Lung microvascular endothelial cell (primary cell): ENCODE results near the gene GALNT7. TPM values are rescaled to one million over a fixed set of nuclear protein-coding genes. Genes with fewer than 3 reads are reported as not detected.

ENCODE experiments used
- DNase-seq, 2 donors: peaks; one replicate each; pipeline versions ENCODE4 v3.0.0 to v3.0.0-alpha.2; 2010; ENCODE audit warnings: low read depth in 2 of 2
- total RNA-seq: library from RNA; depleted of rRNA; stranded (reverse); fragments of >200 nt; gene quantifications from 2 replicates; pipeline ENCODE4 v1.2.1, GENCODE V29; 2014

Gene GALNT7
- total RNA-seq, 1 donor from 2014 or later, result 14.7 TPM

DNA sequence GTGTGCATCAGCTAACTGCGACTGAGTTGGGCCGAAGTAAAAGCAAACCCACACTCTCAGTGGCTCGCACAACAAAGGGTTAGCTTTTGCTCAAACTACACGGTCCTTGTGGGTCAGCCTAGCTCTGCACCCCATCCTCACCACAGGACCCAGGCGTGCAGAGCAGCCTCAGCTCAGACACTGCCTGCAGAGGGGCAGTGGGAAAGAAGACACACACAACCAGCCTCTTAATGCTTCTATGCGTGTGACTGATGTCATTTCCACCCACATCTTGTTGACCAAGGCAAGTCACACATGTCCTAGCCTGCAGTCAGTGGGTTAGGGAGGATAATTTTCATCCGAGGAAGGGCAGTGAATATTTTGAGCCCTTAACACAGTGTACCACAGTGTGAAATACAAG lies 125.1 kb downstream of the GALNT7 start:
- no peak for DNase-seq

DNA sequence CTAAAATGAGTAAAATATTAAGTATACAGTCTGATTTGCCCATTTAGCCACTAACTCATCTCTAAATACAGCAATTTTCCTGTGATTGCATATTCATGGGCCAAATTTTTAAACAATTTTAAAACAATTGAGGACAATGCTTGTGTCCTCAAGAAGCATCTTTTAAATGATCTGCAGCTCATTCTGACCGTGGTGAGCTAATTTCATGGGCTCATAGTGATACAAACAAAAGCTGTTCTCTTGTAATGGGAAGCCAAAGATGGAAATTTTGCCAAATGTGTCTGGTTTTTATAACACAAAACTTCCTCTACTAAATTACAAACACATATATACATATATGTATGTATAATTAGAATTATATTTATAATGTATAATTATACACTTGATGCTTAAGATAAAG lies 125.8 kb downstream of the GALNT7 start:
- no peak for DNase-seq

DNA sequence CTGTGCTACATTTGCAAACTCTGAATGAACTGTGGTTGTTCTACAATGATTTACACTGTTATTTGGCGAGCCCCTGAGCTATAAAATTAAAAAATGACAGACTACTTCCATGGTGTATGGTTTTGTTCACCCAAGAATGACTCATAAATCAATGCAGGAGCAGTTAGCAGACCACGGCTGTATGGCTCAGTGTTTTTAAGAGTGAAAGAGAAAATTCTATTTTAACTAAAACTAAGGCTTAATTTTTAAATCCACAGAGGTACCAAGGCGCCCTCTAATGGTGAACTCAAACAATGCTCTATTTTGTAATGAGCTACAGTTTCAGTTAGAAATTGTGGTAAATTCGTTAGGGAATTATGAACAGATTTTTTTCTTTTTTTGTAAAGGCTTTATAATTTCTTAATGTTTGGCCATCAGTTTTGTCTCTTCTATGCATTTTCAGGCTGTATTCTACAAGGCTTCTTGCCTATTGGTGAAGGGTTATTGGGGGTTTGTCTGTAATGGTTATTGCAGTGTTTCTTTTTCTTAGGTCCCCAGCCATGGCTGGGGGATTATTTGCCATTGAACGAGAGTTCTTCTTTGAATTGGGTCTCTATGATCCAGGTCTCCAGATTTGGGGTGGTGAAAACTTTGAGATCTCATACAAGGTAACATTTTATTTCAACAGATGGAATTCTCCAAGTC lies 133.0 kb downstream of the GALNT7 start:
- DNase-seq, result peak; percentile 37 to 44

DNA sequence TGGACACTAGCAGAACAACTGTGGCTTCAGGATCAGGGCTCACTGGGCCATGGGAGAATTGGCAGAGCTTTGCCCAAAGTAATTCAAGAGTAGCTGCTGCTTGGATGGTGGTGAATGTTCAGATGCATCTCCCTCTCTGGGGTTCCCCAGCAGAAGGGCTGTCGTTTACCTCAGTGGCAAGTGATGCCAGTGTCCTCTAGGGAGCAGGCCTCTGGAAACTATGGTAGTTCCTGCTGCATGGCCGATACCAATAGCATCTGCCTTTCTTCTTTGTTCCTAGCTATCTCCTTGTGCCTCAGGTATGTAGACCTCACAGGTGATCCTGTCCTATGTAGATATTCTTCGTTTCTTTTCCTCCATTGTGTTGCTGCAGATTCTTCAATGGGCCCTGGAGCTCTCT lies 139.2 kb downstream of the GALNT7 start:
- DNase-seq, result no peak

DNA sequence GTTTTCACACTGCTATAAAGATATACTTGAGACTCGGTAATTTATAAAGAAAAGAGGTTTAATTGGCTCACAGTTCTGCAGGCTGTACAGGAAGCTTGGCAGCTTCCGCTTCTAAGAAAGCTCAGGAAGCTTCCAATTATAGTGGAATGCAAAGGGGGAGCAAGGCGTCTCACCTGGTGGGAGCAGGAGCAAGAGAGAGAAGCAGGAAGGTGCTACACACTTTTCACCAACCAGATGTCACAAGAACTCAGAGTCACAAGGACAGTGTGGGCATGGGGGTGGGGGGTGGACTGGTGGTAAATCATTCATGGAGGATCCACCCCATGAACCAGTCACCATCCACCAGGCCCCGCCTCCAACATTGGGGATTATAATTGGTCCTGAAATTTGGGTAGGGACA lies 142.8 kb downstream of the GALNT7 start:
- DNase-seq, result no peak

DNA sequence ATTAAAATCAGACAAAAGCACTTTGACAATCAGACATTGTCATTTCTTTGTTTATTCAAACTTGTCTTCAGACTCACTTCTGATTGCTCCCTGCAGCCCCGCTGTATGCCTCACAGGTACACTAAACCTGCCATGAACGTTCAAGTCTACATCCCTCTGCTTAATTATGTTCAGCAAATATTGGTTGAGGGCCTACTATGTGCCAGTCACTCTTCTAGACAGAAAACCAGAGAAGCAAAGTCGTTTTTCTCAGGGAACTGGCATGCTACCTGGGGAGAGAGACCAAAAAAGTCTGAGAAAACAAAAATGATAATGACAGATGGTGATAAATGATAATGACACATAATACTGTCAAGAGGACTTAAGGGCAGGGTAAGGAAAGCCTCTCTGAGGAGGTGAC lies 146.1 kb downstream of the GALNT7 start:
- DNase-seq, result no peak

DNA sequence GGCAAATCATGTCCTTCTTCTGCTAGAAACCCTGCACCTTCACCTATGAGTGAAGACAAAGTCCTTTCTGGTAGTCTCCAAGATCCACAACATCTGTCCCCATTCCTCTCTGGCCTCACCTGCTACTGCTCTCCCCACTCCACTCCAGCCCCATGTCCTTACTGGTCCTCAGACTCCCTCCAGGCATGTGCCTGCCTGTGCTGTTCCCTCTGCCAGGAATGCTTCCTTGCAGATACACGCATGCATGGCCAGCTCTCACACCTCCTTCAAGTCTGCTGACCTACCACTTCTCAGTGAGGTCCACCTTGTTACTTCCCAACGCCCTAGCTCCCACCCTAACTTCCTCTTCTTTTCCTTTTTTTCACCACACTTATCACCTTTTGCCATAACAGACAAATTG lies 147.4 kb downstream of the GALNT7 start:
- no peak for DNase-seq

DNA sequence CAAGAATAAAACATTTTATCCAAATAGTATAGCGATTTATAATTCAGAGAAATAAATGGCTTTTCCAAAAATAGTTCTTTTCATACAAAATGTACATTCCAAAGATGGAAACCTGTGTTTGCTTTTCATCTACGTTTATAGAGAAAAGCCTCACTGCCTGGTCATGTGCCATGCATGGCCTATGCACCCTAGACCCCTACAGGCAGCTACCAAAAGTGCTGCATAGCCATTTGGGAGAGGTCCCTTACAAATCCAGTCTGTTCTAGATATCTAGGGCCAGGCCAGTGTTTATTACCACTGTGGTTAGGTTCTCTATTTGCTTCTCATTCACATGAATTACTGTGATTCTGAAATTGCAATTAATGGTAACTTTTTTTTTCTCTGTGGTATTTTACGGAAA lies 148.4 kb downstream of the GALNT7 start:
- peak in 1 of 2 donors; percentile 6 for DNase-seq

DNA sequence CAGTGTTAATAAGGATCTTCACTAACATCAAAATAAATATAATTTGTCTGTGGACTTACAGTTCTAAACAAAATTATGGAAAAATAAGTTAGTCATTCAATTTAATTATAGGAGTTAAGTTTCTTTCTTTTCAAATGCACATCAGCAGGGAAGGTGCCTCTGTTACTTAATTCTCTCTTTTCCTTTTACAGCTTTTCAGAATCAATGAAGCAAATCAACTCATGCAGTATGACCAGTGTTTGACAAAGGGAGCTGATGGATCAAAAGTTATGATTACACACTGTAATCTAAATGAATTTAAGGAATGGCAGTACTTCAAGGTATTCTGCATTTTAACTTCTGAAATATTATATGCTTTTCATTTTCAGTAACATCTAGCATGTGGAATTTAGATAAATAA lies 149.6 kb downstream of the GALNT7 start:
- no peak for DNase-seq

DNA sequence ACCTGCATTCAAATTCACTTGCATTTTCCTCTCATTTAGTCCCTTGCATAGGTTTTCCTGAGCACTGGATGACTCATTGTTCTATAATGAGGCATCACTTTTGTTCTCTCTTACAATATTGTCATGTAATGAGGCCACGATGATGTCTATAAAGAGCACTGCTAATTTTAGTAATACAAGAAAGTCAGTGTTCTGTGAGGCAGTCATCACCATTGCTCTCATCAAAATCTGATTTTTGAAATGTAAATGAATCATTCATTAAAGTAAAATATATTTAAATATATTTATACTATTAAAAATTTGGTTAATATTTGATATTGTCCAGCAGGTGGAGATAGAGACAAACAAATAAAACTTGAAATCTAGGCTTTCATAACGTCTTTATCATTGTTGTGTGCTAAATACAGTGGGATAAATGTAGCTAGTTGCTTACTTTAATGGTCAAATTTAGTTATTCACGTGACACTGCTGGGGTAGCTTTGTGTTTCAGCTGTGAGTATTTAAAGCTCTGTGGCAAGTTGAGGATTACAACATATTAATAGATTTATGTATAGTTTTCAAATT lies 150.1 kb downstream of the GALNT7 start:
- peak; percentile 67 to 68 for DNase-seq

DNA sequence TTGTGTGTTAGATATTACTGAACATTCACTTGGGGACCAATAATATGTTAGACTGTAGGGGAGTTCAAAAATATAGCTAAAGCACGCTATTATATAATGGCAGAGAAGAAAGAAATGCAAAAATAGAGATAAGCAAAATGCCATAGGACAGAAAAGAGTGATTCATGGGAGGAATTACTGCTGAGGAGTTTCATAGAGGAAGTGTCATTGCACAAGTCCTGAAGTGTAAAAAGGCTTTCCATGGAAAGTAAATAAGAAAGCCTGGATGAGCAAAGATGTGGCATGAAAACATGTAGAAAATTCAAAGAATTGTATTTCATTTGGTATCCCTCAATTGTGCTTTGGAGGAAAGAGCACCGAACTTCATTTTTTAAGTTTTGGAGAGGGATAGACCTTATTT lies 151.1 kb downstream of the GALNT7 start:
- DNase-seq, result peak in 1 of 2 donors; percentile 9

DNA sequence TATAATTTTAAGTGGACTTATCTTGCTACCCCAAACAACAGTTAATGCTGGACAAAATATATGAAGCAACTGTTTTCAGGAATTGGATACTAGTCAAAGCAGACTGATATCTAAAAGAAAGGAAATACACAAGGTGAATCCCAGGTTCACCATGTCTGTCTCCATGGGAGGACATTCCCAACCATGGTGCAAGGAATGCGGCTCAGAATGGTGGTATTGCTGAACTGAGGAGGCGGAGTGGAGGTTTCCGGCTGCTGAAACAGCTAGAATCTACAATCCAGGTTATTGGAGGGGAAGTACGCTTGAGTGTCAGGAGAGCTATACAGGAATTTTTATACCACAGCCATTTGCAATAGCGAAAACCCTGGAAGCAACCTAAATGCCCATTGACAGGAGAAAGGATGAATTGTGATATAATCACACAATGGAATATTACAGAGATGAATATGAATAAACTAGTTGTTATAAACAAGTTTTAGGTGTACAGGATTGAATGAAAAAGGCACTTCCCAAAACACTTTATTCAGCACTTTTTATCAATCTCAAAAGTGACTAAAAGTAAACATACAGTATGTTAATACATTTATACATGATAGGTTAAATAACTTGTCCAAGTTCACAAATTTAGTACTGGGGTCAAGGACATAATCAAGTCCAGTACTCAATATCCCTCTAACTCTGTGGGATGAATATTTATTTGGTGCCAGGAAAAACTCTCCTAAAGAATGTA lies 156.6 kb downstream of the GALNT7 start:
- no peak for DNase-seq

DNA sequence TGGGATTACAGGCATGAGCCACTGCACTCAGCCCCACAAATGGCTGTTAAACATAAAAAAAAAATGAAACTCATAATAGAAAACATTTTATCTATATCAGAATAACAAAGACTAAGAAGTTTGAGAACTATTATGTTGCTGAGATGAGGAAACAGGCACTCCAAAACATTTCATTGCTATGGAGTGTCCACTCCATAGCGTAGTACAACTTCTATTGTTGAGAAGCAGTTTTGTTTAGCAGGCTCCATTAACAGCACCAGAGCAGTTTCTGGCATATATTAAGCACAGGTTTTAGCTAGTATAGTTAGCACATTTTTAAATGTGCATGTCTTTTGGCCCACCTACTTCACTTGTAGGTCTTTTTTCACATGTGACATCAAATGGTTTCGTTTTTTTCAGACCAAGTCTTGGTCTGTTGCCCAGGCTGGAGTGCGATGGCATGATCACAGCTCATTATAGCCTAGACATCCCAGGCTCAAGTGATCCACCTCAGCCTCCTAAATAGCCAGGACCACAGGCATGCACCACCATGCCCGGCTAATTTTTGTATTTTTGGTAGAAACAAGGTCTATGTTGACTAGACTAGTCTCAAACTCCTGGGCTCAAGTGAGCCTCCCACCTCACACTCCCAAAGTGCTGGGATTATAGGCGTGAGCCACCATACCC lies 159.8 kb downstream of the GALNT7 start:
- no peak for DNase-seq

DNA sequence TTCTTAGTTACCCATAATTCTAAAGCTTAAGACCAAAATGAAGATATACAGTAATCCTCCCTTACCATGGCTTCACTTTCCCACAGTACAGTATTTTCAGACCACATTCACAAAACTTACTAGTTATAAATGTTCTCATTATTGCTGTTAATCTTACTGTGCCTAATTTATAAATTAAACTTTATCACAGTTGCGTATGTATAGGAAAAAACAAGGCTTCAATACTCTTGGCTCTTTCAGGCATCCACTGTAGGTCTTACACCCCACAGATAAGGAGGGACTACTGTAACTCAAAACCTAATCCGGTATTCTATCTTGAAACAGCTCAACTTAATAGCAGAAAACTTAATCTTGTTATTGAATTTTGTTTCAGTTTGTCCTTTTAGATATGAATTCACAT lies 162.0 kb downstream of the GALNT7 start:
- DNase-seq, result no peak

DNA sequence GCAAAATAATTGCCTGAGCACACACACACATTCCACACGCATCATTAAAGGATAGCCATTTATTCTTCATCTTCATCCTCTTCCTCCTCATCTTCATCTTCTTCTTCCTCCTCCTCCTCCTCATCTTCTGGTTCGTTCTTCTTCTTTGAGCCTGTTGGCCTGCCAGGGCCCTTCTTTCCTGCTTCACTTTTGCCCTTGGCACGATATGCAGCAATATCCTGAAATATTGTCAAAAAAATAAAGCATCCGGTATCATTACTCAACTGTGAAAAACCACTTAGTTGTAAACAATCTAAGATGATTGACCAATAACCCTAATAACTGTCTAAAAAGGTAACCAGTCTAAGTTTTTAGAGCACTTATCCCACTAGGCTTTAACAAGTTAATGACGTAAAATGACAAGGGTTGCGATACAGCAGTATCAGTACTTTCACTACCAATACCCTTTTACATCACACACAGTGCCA lies 163.4 kb downstream of the GALNT7 start:
- DNase-seq, result peak; percentile 33 to 51

DNA sequence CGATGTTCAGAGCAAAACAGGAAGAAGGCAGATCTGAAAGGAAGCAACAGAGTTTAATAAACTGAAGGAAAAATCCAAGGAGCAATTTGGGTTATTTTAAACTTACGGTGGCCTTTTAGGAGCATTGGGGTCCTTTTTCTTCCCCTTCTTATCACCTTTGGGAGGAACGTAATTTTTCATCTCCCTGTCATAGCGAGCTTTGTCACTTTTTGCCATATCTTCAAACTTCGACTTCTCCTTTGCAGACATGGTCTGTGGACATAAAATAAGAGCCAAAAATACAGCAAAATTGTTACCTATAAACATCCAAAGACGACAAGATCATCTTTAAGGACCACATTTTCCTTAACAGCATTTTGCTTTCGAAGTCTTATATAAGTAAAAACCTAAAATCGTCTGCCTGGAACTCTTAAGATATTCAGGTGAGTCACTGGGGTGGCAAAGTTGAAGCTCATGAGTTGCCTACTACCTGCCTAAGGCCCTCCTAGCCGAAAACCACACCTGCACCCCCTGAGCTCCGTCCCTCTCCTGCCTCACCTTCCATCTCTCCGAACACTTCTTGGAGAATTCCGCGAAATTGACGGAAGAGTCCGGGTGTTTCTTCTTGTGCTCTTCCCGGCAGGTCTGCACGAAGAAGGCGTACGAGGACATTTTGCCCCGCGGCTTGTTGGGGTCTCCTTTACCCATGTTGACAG lies 164.5 kb downstream of the GALNT7 start:
- DNase-seq, result peak in 1 of 2 donors; percentile 8

DNA sequence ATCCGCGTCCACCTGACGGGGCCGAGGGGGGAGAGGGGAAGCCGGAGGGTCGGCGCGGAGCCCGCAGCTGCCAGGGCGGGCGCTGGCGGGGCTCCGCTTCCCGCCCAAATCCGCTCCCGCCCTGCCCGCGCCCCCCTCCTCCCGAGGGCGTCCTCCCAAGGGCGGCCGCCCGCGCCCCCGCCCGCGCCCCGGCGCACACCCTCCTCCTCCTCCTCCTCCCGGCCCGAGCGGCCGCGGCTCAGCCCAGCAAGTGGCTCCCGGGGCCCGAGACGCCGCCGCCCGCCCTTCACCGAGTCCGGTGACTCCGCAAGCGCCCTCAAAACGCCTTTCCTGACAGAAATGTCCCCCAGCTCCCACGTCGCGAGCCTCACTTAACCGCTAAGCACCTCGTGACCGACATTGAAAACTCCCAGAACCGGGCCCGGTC lies 165.1 kb downstream of the GALNT7 start:
- peak; percentile 45 to 46 for DNase-seq

DNA sequence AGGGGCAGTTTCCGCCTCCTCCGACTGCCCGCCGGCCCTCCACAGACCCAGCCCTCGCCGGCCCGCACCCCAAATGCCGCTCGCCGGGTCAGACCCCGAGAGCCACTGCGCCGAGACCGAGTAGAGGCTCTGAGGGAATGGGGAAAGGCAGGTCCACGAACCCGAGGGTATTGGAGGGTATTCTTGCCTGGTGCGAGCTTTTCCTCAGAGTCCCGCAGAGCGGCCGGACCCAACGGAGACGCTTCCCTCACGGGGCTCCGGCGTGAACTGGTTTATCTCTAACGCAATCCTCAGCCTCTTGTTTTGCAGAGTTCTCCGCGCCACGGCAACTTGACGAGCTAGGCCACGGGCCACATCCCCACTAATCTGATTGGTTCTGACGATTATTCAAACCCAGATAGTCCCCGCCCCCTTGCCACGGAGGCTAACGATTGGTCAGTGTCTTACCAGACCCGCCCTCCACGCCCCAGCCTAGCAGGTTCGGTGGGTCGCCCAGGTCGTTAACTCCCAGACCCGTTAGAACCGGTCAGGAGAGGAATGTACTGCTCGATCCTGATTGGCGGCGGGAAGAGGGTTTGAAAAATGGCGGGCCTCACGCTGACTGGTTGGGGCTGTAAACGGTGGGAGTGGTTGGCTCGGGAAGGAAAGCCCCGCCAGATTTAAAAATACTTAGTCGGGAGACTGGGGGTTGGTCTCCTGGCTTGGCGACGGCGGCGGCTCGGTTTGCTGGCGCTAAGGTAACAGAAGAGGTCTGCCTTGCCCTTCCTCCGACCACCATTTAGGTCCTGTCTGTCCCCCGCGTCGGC lies 165.7 kb downstream of the GALNT7 start, which contains the start of gene HMGB2:
HMGB2 (minus strand) TSS at position 274 of the 806 bp plus-strand sequence. CDS start 709 bp downstream, outside the sequence.
- DNase-seq, result peak; percentile 100

DNA sequence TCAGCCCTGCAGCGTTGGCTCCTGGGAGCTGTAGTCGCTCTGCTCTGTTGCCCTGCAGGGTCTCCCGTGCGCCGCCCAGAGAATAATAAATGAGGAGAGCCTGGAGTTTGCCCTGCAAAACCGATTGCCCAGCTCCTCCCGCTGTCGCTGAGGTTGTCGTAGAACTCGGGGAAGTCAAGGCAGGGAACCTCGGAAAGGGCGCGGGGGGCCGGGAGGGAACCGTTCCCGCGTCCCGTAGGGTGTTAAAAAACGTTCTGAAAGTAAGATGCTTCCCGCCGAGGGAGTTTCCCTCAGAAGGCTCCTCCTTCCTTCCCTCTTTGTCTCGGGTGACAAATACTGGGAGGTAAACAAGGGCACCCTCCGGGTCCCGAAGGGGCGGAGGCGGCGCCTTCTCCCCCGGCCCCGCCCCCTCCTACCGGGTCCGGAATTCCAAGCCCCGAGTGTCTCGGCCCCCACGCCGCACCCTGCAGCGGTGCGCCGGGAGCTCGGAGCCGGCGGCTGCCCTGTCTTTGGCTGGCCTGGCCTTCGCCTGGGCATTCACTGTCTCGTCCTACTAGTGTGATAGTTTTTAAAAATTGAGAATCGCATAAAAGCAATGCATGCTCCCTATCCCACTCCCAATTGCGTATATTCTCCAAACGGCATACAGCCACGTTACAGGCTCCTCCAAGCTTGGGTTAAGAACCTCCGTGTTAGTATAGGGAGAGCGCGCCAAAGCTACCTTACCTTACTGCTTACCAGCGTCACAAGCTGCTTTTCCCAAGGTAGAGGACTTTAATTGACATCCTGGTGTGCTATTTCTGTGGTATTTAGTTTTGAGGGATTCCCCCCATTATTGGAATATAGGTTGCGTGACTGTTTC lies 166.5 kb downstream of the GALNT7 start:
- peak; percentile 17 to 62 for DNase-seq

DNA sequence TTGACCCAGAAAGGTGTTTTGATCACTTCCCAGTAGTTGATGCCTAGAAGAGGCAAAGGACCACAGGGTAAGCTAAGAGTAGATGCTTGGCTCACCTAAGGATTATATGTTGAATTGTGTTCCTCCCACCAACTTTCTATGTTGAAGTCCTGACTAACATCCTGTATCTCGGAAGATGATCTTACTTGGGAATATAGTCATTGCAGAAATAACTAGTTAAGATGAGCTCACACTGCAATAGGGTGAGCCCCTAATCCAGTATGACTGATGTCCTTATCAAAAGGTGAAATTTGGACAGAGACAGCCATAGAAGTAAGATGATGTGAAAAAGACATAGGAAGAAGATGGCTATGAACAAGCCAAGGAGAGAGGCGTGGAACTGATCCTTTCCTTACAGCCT lies 168.9 kb downstream of the GALNT7 start:
- no peak for DNase-seq
